GM19397 (cell line): Measurements from ENCODE around the gene SLC1A2.

Experiments
- ATAC-seq: cut with Tn5 transposase; IDR thresholded peaks from one replicate; pipeline ENCODE4 v1.9.1; 2021; ENCODE audit warnings: mild to moderate bottlenecking, moderate library complexity; ENCODE audit not compliant: unreplicated experiment

The SLC1A2 gene

DNA sequence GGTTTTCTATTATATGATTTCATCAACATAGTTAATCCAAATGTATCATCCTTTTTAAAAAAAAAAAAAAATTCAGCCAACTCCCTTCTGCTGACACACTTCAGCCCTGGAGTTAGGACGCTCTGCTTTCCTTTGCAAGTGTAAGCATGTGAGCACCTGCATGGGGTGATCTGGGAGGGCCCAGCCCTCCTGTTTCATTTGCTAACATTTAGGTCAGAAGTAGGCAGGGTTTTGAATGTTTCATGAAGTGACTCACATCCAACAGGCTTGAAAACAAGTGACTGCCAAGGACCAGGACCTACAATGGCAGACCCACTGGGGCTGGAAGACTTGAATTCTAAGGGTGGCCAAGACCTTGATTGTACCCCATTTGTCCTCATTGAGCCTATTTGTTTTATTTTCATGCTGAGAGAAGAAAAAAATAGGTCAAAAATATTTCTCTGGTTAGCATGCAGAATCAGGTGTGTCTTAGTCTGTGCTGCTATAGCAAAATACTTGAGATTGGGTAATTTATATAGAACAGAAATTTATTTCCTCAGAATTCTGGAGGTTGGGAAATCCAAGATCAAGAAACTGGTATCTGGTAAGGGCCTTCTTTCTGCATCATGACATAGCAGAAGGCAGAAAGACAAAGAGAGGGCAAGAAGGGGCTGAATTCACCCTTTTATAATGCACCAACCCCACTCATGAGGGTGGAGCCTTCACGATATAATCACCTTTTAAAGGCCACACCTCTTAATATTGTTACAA, 142.8 kb downstream of the SLC1A2 start:
- ATAC-seq, result no peak

DNA sequence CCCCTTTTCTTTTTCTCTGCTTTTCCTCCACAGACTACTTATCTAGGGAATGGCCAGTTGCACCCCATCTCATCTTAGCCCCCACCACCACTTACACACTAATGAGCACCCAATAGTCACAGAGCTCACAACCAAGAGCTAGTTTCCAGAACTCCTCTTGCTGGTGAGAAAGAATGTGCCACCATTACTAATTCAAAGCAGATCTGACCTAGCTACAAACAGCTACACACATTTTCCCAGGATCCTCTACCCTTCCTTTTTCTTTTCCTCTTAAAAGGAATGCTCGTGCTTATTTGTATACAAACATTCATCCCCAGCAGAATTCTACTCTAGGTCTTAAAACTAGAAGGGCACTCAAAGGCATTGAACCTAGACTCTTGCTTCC, 143.6 kb downstream of the SLC1A2 start:
- no peak for ATAC-seq

DNA sequence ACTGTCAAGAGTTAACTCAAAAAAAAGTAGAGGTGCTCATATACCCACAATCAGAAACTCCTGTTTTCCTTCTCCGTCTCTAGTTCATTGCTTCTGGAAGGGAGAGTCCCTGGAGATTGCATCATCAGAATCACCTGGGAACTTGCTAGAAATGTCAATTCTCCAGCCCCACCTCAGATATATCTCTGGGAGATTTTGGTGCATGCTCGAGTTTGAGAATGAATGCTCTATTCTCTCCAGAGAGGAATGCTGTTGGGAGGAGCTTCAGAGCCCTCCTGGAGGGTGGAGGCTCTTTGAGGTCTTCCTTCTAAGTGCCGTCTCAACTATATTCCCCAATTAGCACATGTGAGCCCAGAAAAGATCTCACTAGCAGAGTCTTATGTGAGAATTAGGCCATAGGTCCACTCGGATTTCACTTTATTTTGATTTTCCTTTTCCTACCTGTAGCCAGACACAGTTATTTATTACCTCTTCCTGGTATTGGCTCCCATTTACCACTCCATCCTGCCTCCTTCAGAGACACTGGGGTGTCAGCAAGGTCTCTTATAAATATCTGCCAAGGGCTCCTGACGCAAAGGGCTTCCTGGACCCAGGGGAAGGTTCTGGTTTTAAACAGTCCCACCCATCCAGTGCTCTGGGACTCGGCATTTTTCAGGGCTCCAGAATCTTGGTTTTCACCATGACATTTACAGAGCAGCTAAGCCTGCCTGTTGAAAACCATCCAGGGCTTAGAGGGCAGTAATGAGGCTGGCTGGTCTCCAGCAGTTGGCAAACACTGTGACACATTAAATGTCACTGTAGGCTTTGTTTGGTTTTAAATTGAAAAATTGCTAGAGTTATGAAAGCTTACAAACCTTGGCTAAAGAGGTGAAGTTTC, 144.2 kb downstream of the SLC1A2 start:
- ATAC-seq, result no peak

DNA sequence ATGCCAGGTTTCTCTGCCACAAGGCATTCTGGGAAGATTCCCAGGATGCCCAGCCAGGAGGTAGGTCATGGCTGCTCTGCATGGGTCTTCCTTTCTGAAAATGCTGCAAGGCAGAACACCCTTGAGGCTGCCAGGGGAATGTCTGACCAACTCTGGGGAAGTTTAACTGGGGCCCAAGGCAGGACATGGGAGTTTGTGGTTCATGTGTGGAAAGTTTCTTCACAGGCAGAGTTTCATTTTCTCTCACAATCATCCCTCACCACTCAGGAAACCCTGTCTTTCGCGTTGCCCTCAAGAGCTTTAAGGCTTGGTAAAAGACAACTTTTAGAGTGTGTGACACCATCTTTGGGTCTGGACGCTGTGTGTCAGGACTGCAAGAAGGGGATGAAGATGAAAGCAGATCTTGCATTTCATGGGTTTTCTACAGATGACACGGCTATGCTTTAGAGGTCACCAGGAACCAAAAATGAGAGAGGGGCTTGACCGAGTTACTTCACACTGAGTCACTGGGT, 146.9 kb downstream of the SLC1A2 start:
- ATAC-seq, result peak; percentile 84

DNA sequence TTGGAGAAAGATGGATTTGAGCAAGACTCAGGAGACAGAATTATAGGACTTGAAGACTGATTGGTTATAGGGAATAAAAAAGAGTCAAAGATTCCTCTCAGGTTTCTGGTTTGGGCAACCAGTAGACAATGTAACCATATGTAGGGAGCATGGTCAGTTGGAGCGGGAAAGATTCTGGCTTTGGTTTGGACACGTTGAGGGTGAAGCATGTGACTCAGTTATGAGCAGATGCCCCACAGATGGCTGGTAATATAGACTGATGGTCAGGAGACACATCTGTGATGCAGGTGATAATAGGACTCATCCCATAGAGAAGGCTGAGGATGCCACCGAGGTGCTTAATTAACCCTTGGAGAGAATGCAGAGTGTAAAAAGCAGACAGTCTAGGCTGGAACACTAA, 148.3 kb downstream of the SLC1A2 start:
- ATAC-seq, result no peak

DNA sequence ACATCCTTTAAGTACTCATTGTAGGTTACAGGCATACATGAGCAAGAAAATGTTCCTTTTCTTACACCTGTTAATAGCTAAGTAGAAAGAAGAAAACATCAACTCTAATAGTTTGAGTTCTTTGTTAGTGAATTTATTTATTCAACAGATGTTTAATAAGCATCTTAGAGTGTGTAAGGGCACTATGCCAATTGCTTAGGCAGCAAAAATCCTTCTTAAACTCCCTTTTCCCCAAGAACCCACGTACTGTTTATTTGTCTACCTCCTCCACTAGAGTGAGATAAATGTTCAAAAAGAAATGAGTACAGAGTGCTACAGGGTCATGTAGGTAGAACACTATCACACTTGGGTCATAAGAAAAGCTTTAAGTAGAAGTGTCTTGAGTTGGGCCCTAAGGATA, 149.0 kb downstream of the SLC1A2 start:
- ATAC-seq, result no peak

DNA sequence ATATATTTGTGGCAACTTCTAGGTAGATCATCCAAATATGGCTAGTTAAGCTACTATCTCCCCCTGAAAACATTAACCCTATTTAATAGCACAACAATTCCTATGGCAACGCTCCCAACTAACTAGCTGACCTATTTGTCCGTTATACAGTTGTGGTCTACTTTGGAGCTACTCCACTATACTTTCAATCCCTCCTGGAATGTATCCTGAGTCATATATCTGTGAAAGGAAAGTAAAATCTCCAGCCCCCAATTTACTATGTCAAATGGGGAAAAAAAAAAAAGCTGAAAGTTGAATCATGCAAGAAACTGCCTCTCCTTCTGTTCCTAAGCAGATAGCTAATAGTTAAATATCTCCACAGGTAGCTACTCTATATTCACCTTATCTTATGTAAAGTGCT, 151.9 kb downstream of the SLC1A2 start:
- ATAC-seq, result no peak

DNA sequence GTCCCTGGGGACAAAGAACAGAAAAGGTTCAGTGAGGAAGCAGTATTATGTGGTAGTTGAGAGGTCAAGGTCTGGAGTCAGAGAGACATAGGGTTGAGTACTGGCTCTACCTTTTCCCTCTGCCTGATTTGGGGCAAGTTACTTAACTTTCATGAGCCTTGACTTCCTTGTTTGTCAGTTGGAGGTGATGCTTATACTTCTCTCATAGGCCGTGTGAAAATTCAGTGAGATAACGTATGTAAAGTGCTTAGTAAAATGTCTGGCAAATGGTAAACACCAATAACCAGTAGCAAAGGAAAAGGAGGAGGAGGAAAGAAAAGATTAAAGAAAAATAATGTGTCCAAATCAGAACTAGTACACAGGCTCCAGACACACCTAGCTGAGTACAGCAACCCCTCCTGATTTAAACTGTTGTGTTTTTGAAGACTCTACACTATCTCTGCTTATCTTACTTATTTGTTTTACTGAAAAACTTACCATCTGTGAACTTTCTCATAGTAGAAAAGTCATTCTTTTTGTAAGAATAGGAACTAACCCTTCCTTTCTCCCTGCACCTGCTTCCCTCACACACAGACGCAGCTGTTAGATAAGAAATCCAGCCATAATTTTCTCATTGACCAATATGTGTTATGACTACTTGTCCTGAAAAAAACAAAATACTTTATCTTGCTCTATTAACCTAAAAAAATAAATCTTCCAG, 153.5 kb downstream of the SLC1A2 start:
- ATAC-seq, result no peak

DNA sequence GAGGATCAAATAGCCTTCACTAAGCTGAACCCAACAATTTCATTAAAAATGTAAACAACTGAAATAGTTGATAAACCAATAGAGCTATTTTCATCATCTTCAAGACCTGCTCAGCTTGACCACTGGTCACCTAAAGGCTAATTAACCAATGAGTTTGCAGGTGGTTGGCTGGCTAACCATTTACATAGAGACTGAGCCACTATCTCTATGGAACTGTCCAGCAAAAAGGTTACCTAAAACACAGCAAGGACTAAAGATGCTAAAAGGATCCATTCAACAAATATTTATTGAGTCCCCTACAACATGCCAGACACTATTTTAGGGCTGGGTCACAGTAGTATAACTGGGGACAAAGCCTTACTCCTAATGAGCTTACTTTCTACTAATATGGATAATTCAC, 156.6 kb downstream of the SLC1A2 start:
- no peak for ATAC-seq

DNA sequence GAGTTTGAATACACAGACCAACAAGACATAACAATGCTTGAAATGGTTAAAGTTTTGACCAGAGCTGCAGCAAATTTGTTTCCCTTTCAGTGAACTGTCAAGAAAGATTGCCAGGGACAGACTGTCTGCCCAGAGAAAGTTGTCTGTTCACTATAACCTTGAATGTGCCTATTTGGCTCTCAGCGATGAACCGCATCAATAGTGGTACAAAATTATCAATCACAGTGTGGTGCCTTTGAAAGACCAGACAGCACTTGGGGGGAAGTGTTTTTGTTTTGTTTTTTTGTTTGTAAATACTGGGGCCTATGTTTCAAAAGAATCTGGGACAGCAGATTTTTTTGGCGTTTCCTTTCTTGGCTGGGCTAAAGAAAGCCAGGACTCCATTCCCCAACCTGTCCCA, 157.3 kb downstream of the SLC1A2 start:
- no peak for ATAC-seq

DNA sequence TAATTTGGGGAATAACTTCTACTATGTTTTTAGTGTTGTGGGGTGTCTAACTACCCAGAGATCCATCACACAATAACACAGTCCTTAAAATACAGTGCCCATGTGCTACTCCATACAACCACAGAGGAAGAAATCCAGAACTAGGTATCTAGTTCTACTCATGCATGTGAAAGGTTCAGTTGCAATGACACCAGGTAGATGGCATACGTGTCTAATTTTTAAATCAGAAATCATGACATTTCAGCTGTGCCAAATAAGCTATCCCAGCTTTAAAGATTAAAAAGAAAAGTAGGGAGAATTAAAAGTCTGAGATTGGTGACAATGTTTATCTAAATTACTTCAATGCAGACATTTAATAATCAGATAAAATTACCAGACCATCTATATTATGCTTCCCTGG, 158.2 kb downstream of the SLC1A2 start:
- no peak for ATAC-seq

DNA sequence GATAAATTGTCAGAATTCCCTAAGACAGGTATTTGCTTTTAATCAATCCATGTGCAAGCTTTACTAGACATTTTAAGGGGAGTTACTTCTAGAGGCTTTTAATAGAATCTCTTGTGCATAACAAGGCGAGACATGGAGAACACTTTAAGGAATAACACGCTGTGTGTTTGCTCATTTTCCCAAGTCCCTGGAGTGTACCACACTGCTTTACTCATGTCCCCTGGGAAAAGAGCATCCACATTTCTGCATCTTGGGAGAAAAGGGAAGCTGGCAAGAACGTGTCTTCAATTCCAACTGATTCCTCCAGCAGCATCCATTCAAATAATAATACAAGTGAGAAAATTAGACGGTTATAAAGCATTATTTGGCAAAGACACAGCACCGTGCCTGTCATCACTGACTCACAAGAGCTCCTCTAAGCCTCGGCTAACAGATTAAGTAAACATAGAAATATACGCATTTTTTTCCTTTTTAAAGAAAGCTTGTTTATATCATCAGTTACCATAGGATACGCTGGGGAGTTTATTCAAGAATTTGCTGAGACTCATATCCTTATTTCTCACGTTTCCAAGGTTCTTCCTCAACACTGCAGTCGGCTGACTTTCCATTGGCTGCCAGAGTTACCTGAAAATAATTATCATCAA, 158.9 kb downstream of the SLC1A2 start:
- no peak for ATAC-seq

DNA sequence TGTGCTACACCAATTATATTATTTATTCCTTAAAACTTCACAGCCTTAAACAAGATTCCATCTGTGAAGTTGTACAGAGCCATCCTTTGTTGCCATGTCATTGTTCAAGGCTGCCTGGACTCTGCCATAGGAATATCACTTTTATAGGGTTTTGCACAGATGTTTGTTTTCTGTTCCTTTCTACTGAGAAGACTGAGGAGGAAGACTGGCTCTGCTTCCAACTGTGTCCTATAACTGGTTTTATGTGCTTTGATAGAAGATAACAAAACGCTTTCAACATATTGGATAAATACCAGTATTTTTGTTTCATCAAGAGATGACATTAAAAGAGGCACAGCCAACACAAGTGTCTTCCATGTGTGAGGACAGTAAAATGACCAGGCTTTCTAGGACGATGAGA, 159.8 kb downstream of the SLC1A2 start:
- ATAC-seq, result no peak

DNA sequence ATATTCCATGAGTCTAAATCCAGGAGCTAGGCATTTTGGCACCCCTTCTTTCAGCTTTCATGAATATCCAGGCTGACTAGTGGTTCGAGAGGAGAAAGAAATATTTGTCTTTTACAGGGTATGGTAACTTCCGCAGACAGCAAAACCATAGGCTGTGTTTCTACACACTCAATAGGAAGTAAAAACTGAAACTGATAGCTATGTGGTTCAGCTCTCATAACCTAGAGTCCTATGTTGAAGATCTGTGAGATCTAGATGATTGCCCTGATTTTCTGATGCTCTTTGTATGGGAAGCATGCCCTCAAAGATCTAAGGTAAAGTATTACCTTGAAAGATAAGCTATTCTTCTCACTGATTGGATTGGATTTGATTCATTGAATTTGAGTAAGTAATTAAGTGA, 162.1 kb downstream of the SLC1A2 start:
- ATAC-seq, result peak; percentile 97

DNA sequence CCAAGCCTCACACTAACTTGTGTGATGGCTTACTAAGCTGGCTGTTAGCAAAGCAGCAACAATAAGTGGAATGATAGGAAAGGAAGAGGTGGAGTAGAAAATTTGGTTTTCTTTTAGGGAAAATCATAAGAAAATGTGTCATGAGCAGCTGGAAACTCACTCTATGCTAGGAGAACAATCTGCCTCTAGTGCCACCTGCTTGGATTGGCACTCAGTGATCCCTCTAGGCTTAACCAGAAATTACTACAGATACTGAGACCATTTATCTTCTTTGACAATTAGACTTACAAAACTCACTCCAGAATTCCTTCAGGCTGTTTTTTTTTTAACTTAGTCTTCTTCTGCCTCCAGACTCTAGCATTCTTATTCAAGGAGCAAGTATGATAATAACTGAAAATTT, 163.1 kb downstream of the SLC1A2 start:
- ATAC-seq, result no peak

DNA sequence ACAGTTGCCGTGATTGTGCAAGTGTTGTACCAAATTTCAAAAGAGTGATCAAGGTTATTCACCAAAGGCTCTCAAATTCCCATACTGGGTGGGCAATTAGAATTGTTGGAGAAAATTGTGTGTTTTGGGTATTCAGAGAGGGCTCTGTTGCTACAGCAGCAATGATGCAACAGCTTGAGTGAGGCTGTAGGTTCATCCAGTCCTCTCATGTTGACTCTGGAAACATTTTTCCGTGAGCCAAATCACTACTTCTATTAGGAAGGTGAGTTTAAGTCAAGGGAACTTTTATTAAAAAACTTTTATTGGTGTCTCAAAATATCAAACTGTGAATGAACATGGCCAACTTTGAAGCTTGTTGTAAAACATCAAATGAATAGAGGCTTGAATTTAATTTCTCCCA, 163.8 kb downstream of the SLC1A2 start:
- no peak for ATAC-seq

DNA sequence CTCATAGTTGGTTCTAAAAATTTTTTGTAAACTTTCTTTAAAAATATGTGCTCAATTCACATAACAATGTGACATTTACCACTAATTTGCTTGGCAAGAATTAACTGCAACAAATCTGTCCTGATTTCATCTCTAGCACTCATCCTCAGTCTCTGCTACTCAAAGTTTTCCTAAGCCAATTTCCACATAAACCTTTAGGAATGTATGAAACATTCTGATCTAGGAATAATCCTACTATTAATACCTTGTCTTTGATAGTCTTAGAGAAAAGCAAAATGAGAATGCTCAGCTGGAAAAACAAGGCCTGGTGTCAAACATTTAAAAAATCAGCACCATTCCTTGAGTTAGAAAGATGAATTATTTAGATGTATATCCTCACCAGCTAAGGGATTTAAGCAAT, 166.1 kb downstream of the SLC1A2 start:
- no peak for ATAC-seq

DNA sequence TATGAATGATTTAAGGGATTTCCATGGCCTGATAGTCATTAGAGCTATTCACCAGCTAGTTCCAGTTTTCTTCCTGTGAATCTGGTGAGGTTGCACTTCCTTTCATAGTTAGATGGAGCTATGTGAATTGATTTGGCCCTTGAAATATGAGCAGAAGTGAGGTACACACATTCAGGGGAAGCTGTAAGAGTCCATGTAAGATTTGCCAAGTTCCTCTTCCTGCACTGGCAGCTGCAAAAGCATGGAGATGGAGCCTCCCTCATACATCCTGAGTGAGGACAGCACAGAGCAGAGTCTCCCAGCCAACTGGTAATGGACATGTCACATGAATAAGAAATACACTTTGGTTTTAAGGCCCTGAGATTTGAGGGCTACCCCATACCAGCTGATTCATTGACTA, 168.7 kb downstream of the SLC1A2 start:
- ATAC-seq, result no peak

DNA sequence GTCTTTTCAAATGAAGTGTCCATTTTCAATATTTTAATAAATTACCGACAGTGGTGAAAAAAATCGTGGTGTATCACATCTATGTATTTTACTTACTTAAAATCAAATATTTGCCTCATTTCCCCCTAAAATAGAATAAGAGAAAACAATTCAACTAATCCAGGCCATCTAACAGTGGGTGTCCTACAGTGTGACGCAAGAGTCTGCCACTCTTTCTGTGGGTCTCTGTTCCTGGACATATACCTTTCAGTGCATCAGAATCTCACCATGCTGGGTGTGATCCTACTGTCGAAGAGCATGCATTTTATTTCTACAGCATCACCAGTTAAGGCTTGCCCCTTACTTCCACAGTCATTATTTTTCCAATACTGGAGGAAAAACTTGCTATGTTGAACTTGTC, 169.2 kb downstream of the SLC1A2 start:
- no peak for ATAC-seq

DNA sequence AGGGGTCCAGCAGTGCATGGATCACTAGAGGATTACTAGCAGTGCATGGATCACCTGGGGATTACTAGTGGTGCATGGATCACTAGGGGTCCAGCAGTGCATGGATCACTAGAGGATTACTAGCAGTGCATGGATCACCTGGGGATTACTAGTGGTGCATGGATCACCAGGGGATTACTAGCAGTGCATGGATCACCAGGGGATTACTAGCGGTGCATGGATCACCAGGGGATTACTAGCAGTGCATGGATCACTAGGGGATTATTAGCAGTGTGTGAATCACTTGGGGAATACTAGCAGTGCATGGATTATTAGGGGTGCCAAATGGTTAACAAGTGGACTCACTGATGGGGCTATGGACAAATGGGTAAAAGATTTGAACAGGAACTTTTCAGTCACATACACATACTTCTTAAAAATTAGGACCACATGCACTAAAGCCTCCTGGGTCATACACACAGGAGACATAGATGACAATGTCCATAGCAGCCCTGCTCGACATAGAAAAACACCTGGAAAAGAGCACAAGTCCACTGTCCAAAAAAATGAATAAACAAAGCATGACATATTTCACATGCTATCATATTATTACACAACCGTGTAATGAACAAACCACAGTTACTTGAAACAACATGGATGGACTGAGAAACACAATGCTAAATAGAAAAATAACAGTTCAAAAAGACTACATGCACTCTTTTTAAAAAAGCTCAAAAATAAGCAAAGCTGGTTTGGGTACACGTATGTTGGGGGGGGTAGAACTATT, 170.6 kb downstream of the SLC1A2 start:
- ATAC-seq, result no peak
